HepG2 (cell line): Measurements from ENCODE around the gene COL4A2. TPM values are rescaled to one million over a fixed set of nuclear protein-coding genes. Genes with fewer than 3 reads are reported as not detected.

ENCODE experiments used
- ATAC-seq: fragments of 200-7000 bp; cut with Tn5 transposase; 3 replicates; pipeline ENCODE4 v1.9.1; 2020; ENCODE audit warnings: mild to moderate bottlenecking, moderate library complexity
- BruUV-seq: library from RNA; stranded (reverse); fragments of 400-500 nt; replicated peaks from 2 replicates; lab custom pipeline; 2021; lab: Mats Ljungman, UMichigan
- CTCF ChIA-PET: fragments of 300-600 bp; formaldehyde crosslinking; extraction: SDS; loops from one replicate; lab custom pipeline; 2021; ENCODE audit warnings: low total read pairs, inconsistent platforms, low intra/inter-chr PET ratio; lab: Yijun Ruan, JAX
- POLR2A ChIA-PET: fragments of 350-600 bp; sonication (Branson Sonifier 250); formaldehyde crosslinking; loops from one replicate; lab custom pipeline; 2020; ENCODE audit warnings: antibody characterized with exemption, inconsistent platforms; lab: Yijun Ruan, JAX
- DNase-seq: peaks from one replicate; pipeline ENCODE4 v3.0.0-alpha.2; 2015; ENCODE audit warnings: low spot score
- FAIRE-seq: peaks from 3 replicates; lab custom pipeline; 2011; peaks lifted over from hg19 to GRCh38; lab: Jason Lieb, UNC
- H2AFZ ChIP-seq: one replicate; pipeline ENCODE4 v1.6.1; 2011; ENCODE audit warnings: low read length, inconsistent platforms
- H3K27ac ChIP-seq: fragments of 300-600 bp; 3 replicates; pipeline ENCODE4 v1.8.0; 2011; ENCODE audit warnings: mixed run types, mild to moderate bottlenecking, mixed read lengths, low read length, inconsistent platforms; ENCODE audit not compliant: insufficient read depth; ENCODE audit errors: extremely low read length
- H3K27me3 ChIP-seq, 2 experiments: fragments of 200-600 bp in 1 of 2; 2 replicates in 1 of 2; 3 replicates in 1 of 2; pipeline versions ENCODE4 v1.6.0 to v1.8.0; 2011; ENCODE audit warnings: low read length in 2 of 2, mild to moderate bottlenecking in 2 of 2, moderate library complexity in 2 of 2, inconsistent platforms in 1 of 2; ENCODE audit not compliant: insufficient read depth in 2 of 2, control insufficient read depth in 1 of 2
- H3K36me3 ChIP-seq, 2 experiments: fragments of 200-600 bp in 1 of 2; replicated peaks in 1 of 2; 2 replicates in 1 of 2; 3 replicates in 1 of 2; pipeline versions ENCODE4 v1.5.1 to v1.8.0; 2011; ENCODE audit warnings: low read length in 2 of 2, inconsistent platforms in 1 of 2; ENCODE audit not compliant: insufficient read depth in 2 of 2, control insufficient read depth in 1 of 2
- H3K4me1 ChIP-seq: 2 replicates; pipeline ENCODE4 v1.5.1; 2012; ENCODE audit warnings: low read length, inconsistent platforms; ENCODE audit not compliant: insufficient read depth
- H3K4me2 ChIP-seq: 2 replicates; pipeline ENCODE4 v1.6.0; 2011; ENCODE audit warnings: low read depth, low read length, inconsistent platforms
- H3K4me3 ChIP-seq, 3 experiments: fragments of 200-600 bp in 1 of 3; sonication (generic), shearing (Covaris generic) in 1 of 3; replicated peaks in 1 of 3; 2 replicates each; pipeline ENCODE4 v1.5.1; 2011 to 2016; ENCODE audit warnings: low read length in 3 of 3, inconsistent platforms in 2 of 3, low read depth in 2 of 3, mild to moderate bottlenecking in 2 of 3, control low read depth in 1 of 3, mixed read lengths in 1 of 3; ENCODE audit not compliant: insufficient read depth in 1 of 3
- H3K79me2 ChIP-seq: one replicate; pipeline ENCODE4 v1.6.1; 2011; ENCODE audit warnings: low read length, inconsistent platforms; ENCODE audit not compliant: insufficient read depth
- H3K9ac ChIP-seq: 2 replicates; pipeline ENCODE4 v1.6.0; 2011; ENCODE audit warnings: mild to moderate bottlenecking, low read depth, low read length, inconsistent platforms; ENCODE audit not compliant: insufficient read depth
- H3K9me3 ChIP-seq: 2 replicates; pipeline ENCODE4 v1.5.1; 2012; ENCODE audit warnings: mild to moderate bottlenecking, low read length
- H4K20me1 ChIP-seq: 2 replicates; pipeline ENCODE4 v1.6.0; 2011; ENCODE audit warnings: inconsistent platforms, mild to moderate bottlenecking, low read length, moderate library complexity; ENCODE audit not compliant: insufficient read depth
- KDM3A ChIP-seq: IDR thresholded peaks from 2 replicates; pipeline ENCODE4 v1.6.1; 2018; ENCODE audit warnings: low read depth, missing compliant biosample characterization
- KLF16 ChIP-seq, 2 experiments: sonication (generic) in 1 of 2; formaldehyde crosslinking in 1 of 2; IDR thresholded peaks; 2 replicates each; pipeline versions ENCODE4 v1.6.1 to v1.8.0; 2016 to 2023; ENCODE audit warnings: missing genetic modification reagents in 2 of 2, missing compliant biosample characterization in 1 of 2
- MEF2D ChIP-seq: sonication (generic); formaldehyde crosslinking; IDR thresholded peaks from 2 replicates; pipeline ENCODE4 v1.5.1; 2020; ENCODE audit warnings: mild to moderate bottlenecking, missing genetic modification reagents
- PHF5A ChIP-seq: IDR thresholded peaks from one replicate; pipeline ENCODE4 v1.6.1; 2018; ENCODE audit warnings: low read depth, missing genetic modification reagents; ENCODE audit not compliant: unreplicated experiment
- POLR2AphosphoS2 ChIP-seq: IDR thresholded peaks from 2 replicates; pipeline ENCODE4 v1.6.1; 2011; ENCODE audit warnings: low read depth, low read length, improper control_type of control experiment
- RARG ChIP-seq: sonication (generic); formaldehyde crosslinking; IDR thresholded peaks from 2 replicates; pipeline ENCODE4 v1.4.0; 2020; ENCODE audit warnings: low read depth, mild to moderate bottlenecking, missing genetic modification reagents
- SMC3 ChIP-seq: IDR thresholded peaks from 2 replicates; pipeline ENCODE4 v1.6.1; 2011; ENCODE audit warnings: low read length, improper control_type of control experiment
- ZNF432 ChIP-seq: sonication (generic); formaldehyde crosslinking; IDR thresholded peaks from 2 replicates; pipeline ENCODE4 v1.5.0; 2020; ENCODE audit warnings: missing genetic modification reagents, mild to moderate bottlenecking, borderline replicate concordance
- ZNF556 ChIP-seq: sonication (generic); formaldehyde crosslinking; IDR thresholded peaks from 2 replicates; pipeline ENCODE4 v1.4.0; 2020; ENCODE audit warnings: mild to moderate bottlenecking, missing genetic modification reagents, borderline replicate concordance
- ZNF616 ChIP-seq: sonication (generic); formaldehyde crosslinking; IDR thresholded peaks from 2 replicates; pipeline ENCODE4 v1.5.0; 2020; ENCODE audit warnings: low read depth, mild to moderate bottlenecking, missing genetic modification reagents
- ZNF7 ChIP-seq: IDR thresholded peaks from 2 replicates; pipeline ENCODE4 v1.6.1; 2016; ENCODE audit warnings: missing biosample characterization, missing genetic modification reagents
- ZNF713 ChIP-seq: sonication (generic); formaldehyde crosslinking; IDR thresholded peaks from 2 replicates; pipeline ENCODE4 v1.4.0; 2020; ENCODE audit warnings: mild to moderate bottlenecking, missing genetic modification reagents
- ZNF883 ChIP-seq: sonication (generic); formaldehyde crosslinking; IDR thresholded peaks from 2 replicates; pipeline ENCODE4 v1.5.1; 2020; ENCODE audit warnings: mild to moderate bottlenecking, missing genetic modification reagents; ENCODE audit errors: not compliant biosample characterization
- ZSCAN9 ChIP-seq: IDR thresholded peaks from 2 replicates; pipeline ENCODE4 v1.6.1; 2016; ENCODE audit warnings: borderline replicate concordance
- WGBS: methylation state at CpG from one replicate; pipeline ENCODE4 v1.1.6; 2017; ENCODE audit warnings: low lambda C conversion rate; 5-methylcytosine and 5-hydroxymethylcytosine counted together
- in situ Hi-C: cut with HindIII; loops from 2 replicates; pipeline ENCODE4 v1.10.0; 2017; ENCODE audit warnings: low pct_unique_long_range_greater_than_20kb; ENCODE audit not compliant: extremely low pct_ligation_motif_present
- intact Hi-C: fragments of 100-400 bp; cut with micrococcal nuclease; formaldehyde crosslinking; loops from one replicate; pipeline ENCODE4 v1.10.0; 2022; ENCODE audit not compliant: unreplicated experiment
- polyA plus RNA-seq, 8 experiments: library from polyadenylated mRNA; depleted of rRNA in 3 of 8; stranded (reverse) in 7 of 8; unstranded in 1 of 8; fragments of >200 nt; fragmentation: Illumina TruSeq in 4 of 8; extraction: Trizol in 4 of 8; gene quantifications; 2 replicates each; pipeline versions ENCODE4 v1.2.1 to v1.2.3, GENCODE V29; 2011 to 2016; ENCODE audit warnings: low read depth in 4 of 8, missing spikeins in 1 of 8, mixed read lengths in 1 of 8; ENCODE audit not compliant: insufficient read depth in 1 of 8
- total RNA-seq, 5 experiments: library from RNA; depleted of rRNA; stranded (reverse); fragments of >200 nt; fragmentation: Illumina TruSeq; extraction: Trizol; gene quantifications; 2 replicates each; pipeline ENCODE4 v1.2.3, GENCODE V29; 2016; ENCODE audit warnings: low read depth in 1 of 5
- TF ChIP-seq, protein P1 (sequence below): sonication (generic); formaldehyde crosslinking; IDR thresholded peaks from 2 replicates; pipeline ENCODE4 v1.8.0; 2023; ENCODE audit warnings: mild to moderate bottlenecking, missing genetic modification reagents
- TF ChIP-seq, protein P2 (sequence below): sonication (generic); formaldehyde crosslinking; IDR thresholded peaks from 2 replicates; pipeline ENCODE4 v1.4.0; 2020; ENCODE audit warnings: mild to moderate bottlenecking, missing genetic modification reagents
- TF ChIP-seq, protein P3 (sequence below): IDR thresholded peaks from 2 replicates; pipeline ENCODE4 v1.6.1; 2016
- TF ChIP-seq, protein P4 (sequence below): sonication (generic); formaldehyde crosslinking; IDR thresholded peaks from 2 replicates; pipeline ENCODE4 v1.5.1; 2020; ENCODE audit warnings: mild to moderate bottlenecking, missing genetic modification reagents, borderline replicate concordance

Gene COL4A2
- total and polyA plus RNA-seq, 2 of the 13 experiments (the other 11 are each of a cell fraction or from before 2014, with no cell fraction given), result 0.22 to 1.9 TPM

DNA sequence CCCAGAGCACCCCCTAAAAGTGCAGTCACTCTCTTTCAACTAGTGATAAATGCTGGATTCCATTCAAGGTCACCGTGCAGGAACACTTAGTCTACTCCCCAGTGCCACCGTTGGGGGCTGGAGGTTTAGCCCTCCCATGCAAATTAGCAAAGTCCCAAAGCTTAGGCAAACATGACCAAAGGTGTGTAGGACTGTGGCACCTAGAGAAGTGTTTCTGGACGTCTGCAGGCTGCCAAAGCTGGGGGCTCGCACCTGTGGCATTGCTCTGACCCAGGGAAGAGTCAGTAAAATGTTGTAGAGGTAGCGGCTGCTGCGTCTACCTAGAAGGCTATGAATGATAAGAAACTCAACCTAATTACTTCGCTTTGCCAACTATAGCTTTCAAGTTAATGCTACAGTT is 14.0 kb upstream of the COL4A2 start:
- Histone ChIP-seq H3K79me2 (no peaks in the 10 kb centered on the region), H3K4me1 (no peaks in the 10 kb centered on the region), H4K20me1 (no peaks in the 10 kb centered on the region), H3K36me3 (no peaks in the 10 kb centered on the region), H3K27me3 (peaks cover 0 to 22% of the 10 kb centered on the region in 2 experiments; a peak in 2 of 5 replicates), H3K27ac (no peak overlapping the region), H3K4me2 (no peak overlapping the region), H3K9ac (no peak overlapping the region), H2AFZ (no peak overlapping the region), H3K9me3 (no peaks in the 10 kb centered on the region), H3K4me3 (no peak overlapping the region)
- in situ Hi-C loops, result no loop called here
- 0% methylated on average over 7 of the region's 7 CpGs for WGBS
- TF ChIP-seq ZNF713 (CRISPR knock-in tag), result no peak
- TF ChIP-seq KDM3A, result no peak
- TF ChIP-seq, protein P1, sequence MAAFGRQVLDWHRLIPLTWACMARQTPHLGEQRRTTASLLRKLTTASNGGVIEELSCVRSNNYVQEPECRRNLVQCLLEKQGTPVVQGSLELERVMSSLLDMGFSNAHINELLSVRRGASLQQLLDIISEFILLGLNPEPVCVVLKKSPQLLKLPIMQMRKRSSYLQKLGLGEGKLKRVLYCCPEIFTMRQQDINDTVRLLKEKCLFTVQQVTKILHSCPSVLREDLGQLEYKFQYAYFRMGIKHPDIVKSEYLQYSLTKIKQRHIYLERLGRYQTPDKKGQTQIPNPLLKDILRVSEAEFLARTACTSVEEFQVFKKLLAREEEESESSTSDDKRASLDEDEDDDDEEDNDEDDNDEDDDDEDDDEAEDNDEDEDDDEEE (CRISPR knock-in tag), result no peak
- TF ChIP-seq SMC3, result no peak
- no peak for TF ChIP-seq ZNF556 (CRISPR knock-in tag)
- TF ChIP-seq PHF5A (CRISPR knock-in tag), result no peak
- TF ChIP-seq, protein P2, sequence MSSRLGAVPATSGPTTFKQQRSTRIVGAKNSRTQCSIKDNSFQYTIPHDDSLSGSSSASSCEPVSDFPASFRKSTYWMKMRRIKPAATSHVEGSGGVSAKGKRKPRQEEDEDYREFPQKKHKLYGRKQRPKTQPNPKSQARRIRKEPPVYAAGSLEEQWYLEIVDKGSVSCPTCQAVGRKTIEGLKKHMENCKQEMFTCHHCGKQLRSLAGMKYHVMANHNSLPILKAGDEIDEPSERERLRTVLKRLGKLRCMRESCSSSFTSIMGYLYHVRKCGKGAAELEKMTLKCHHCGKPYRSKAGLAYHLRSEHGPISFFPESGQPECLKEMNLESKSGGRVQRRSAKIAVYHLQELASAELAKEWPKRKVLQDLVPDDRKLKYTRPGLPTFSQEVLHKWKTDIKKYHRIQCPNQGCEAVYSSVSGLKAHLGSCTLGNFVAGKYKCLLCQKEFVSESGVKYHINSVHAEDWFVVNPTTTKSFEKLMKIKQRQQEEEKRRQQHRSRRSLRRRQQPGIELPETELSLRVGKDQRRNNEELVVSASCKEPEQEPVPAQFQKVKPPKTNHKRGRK (CRISPR knock-in tag), result no peak
- TF ChIP-seq, protein P3, sequence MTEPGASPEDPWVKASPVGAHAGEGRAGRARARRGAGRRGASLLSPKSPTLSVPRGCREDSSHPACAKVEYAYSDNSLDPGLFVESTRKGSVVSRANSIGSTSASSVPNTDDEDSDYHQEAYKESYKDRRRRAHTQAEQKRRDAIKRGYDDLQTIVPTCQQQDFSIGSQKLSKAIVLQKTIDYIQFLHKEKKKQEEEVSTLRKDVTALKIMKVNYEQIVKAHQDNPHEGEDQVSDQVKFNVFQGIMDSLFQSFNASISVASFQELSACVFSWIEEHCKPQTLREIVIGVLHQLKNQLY (CRISPR knock-in tag), result no peak
- no peak for TF ChIP-seq ZNF883
- TF ChIP-seq ZNF7 (CRISPR knock-in tag), result no peak
- no peak for TF ChIP-seq RARG (CRISPR knock-in tag)
- TF ChIP-seq MEF2D (CRISPR knock-in tag), result no peak
- no peak for TF ChIP-seq KLF16 (CRISPR knock-in tag; IDR thresholded peaks at IDR 0.05)
- no peak for TF ChIP-seq POLR2AphosphoS2
- no peak for TF ChIP-seq ZNF616 (CRISPR knock-in tag)
- TF ChIP-seq, protein P4, sequence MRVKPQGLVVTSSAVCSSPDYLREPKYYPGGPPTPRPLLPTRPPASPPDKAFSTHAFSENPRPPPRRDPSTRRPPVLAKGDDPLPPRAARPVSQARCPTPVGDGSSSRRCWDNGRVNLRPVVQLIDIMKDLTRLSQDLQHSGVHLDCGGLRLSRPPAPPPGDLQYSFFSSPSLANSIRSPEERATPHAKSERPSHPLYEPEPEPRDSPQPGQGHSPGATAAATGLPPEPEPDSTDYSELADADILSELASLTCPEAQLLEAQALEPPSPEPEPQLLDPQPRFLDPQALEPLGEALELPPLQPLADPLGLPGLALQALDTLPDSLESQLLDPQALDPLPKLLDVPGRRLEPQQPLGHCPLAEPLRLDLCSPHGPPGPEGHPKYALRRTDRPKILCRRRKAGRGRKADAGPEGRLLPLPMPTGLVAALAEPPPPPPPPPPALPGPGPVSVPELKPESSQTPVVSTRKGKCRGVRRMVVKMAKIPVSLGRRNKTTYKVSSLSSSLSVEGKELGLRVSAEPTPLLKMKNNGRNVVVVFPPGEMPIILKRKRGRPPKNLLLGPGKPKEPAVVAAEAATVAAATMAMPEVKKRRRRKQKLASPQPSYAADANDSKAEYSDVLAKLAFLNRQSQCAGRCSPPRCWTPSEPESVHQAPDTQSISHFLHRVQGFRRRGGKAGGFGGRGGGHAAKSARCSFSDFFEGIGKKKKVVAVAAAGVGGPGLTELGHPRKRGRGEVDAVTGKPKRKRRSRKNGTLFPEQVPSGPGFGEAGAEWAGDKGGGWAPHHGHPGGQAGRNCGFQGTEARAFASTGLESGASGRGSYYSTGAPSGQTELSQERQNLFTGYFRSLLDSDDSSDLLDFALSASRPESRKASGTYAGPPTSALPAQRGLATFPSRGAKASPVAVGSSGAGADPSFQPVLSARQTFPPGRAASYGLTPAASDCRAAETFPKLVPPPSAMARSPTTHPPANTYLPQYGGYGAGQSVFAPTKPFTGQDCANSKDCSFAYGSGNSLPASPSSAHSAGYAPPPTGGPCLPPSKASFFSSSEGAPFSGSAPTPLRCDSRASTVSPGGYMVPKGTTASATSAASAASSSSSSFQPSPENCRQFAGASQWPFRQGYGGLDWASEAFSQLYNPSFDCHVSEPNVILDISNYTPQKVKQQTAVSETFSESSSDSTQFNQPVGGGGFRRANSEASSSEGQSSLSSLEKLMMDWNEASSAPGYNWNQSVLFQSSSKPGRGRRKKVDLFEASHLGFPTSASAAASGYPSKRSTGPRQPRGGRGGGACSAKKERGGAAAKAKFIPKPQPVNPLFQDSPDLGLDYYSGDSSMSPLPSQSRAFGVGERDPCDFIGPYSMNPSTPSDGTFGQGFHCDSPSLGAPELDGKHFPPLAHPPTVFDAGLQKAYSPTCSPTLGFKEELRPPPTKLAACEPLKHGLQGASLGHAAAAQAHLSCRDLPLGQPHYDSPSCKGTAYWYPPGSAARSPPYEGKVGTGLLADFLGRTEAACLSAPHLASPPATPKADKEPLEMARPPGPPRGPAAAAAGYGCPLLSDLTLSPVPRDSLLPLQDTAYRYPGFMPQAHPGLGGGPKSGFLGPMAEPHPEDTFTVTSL (CRISPR knock-in tag), result no peak
- TF ChIP-seq ZNF432 (CRISPR knock-in tag), result no peak
- no peak for TF ChIP-seq ZSCAN9
- intact Hi-C loops, result no loop called here
- no peak for FAIRE-seq
- BruUV-seq, result no TSS peak
- CTCF ChIA-PET, result no interaction called here
- POLR2A ChIA-PET, result no interaction called here
- no peak for DNase-seq
- ATAC-seq, result no peak
